HG03060 (cell line): ENCODE data around the gene PLA2G1B.

Experiments used
- ATAC-seq: cut with Tn5 transposase; IDR thresholded peaks from one replicate; pipeline ENCODE4 v1.9.1; 2021; ENCODE audit warnings: low read depth, moderate number of reproducible peaks; ENCODE audit not compliant: unreplicated experiment

The PLA2G1B gene

DNA sequence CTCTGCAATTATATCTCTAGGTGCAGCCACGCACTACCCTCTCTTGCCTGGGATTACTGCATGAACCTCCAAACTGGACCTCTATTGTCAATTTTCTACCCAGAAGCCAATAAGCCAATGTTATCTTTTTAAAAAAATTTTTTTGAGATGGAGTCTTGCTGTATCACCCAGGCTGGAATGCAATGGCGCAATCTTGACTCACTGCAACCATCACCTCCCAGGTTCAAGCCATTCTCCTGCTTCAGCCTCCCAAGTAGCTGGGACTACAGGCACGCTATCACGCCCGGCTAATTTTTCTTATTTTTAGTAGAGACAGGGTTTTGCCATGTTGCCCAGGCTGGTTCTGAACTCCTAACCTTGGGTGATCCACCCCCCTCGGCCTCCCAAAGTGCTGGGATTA, 50.8 kb downstream of the PLA2G1B start:
- no peak for ATAC-seq
